ENCODE measurements around the gene HMGN3. TPM values are rescaled to one million over a fixed set of nuclear protein-coding genes. Genes with fewer than 3 reads are reported as not detected.
A peak's percentile ranks its signal among the peaks of the same experiment; 100 is the strongest.

HMGN3 gene
- total and polyA plus RNA-seq, 2 experiments from 2014 or later = 240 to 570 TPM

DNA sequence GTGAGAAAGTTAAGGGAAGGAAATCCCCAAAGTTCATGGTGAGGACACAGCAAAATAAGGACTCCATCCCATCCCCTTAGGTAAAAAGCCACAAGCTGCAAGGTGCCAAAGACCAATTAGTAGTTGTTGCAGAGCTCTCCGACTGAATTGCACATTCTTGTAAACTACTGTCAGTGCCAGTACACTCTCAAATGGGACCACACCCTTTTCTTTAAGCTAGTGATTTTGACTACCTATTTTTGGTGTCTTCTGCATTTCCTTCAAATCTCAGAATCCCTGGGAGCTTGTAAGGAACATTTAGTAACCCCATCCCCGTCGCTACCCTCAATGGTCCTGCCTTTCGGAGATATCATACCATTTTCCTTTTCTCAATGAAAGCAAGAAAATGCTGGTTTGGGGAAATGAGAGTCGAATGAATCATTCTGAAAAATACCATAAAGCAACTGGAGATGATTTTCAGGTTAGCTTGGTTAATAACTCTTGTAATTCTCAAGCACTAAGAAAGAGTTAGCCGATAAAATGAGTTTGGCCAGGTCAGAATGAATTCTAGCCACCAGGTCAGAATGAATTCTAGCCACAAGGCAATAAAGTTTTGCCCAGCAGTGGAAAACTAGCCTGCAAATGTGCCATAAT is 5.2 kb upstream of the HMGN3 start:
- H3K4me1 ChIP-seq (ENCODE audit: low read depth) = no peaks in the 10 kb centered on the region
- TF ChIP-seq, protein P1, sequence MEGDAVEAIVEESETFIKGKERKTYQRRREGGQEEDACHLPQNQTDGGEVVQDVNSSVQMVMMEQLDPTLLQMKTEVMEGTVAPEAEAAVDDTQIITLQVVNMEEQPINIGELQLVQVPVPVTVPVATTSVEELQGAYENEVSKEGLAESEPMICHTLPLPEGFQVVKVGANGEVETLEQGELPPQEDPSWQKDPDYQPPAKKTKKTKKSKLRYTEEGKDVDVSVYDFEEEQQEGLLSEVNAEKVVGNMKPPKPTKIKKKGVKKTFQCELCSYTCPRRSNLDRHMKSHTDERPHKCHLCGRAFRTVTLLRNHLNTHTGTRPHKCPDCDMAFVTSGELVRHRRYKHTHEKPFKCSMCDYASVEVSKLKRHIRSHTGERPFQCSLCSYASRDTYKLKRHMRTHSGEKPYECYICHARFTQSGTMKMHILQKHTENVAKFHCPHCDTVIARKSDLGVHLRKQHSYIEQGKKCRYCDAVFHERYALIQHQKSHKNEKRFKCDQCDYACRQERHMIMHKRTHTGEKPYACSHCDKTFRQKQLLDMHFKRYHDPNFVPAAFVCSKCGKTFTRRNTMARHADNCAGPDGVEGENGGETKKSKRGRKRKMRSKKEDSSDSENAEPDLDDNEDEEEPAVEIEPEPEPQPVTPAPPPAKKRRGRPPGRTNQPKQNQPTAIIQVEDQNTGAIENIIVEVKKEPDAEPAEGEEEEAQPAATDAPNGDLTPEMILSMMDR (IDR thresholded peaks at IDR 0.05; ENCODE audit: low read depth, low read length) = no peak
- H3K27me3 ChIP-seq = no peaks in the 10 kb centered on the region
- no peak for DNase-seq (ENCODE audit: low read depth in 1 of 2, low spot score in 1 of 2)
- H3K36me3 ChIP-seq = no peaks in the 10 kb centered on the region
- no peaks in the 10 kb centered on the region for H3K9me3 ChIP-seq (ENCODE audit: low read depth)
- no peak overlapping the region for H3K4me3 ChIP-seq
- no peak overlapping the region for H3K27ac ChIP-seq

DNA sequence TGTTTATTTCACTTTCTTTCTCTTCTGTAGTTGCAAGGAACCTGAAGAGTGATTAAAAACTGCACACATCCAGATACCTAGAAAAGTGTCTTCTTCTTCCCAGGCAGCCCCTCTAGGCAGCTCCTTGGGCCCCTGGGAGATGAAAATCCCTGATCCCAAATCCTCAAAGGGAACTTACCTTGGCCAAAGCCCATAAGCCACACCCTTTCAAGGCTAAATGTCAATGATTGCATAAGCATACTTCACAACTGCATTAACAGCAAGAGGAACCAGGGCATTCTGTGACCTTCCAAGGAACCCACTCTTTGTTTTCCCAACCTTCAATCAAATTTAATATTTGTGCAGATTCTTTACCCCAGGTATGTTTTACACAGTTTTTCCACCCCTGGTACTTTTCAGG is 4.4 kb upstream of the HMGN3 start:
- DNase-seq (ENCODE audit: low read depth in 1 of 2, low spot score in 1 of 2) = no peak
- Histone ChIP-seq H3K36me3 (no peaks in the 10 kb centered on the region), H3K4me3 (no peak overlapping the region), H3K27me3 (no peaks in the 10 kb centered on the region), H3K4me1 (ENCODE audit: low read depth) (no peaks in the 10 kb centered on the region), H3K9me3 (ENCODE audit: low read depth) (no peaks in the 10 kb centered on the region), H3K27ac (no peak overlapping the region)
- TF ChIP-seq, protein P1 (IDR thresholded peaks at IDR 0.05; ENCODE audit: low read depth, low read length) = no peak

DNA sequence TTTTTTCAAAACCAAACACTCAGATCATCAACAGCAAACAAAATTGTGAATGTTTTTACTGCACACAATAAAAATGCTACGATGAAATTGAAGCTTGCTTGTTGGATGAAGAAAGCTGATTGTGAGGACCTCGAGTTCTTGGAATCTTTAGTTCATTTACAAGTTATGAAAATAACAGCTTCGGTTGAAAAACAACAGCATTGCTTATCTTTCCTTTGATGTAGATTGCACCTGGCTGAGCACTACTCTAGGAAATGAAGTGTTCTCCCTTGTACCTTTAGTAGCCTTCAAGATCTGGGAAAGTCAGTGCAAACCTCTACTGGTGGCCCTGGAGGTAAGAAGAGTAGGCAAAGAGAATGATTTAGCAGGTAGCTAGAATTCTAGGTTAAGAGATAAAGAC is 2.2 kb upstream of the HMGN3 start:
- Histone ChIP-seq H3K4me1 (ENCODE audit: low read depth) (no peaks in the 10 kb centered on the region), H3K9me3 (ENCODE audit: low read depth) (no peaks in the 10 kb centered on the region), H3K27me3 (no peaks in the 10 kb centered on the region), H3K4me3 (no peak overlapping the region), H3K27ac (no peak overlapping the region), H3K36me3 (no peaks in the 10 kb centered on the region)
- DNase-seq (ENCODE audit: low read depth in 1 of 2, low spot score in 1 of 2) = no peak
- TF ChIP-seq, protein P1 (IDR thresholded peaks at IDR 0.05; ENCODE audit: low read depth, low read length) = no peak

DNA sequence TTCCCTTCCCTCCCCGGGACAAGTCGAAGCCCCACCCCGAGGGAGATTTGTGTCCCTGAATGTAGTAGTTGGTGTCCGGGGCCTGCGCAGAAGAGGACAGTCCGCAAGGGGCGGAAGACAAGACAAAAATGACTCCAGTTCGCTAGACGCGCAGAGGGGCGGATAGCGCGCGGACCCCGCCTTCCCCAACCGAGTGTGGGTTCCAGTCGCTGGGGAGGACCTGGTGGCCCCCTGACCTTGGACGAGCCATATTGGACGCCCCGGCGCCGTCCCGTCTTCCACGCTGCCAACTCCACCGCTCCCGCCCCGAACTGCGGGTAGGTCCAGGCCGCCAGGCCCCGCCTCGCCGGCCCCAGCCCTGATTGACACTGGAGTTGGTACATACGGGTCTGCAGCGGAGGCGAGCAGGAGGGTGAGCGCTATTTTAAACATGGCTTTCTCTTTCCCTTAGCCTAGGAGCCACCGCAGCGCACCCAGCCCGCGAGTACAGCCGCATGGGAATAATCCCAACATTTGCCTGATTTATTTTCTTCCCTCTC is 802 bp downstream of the HMGN3 start:
- Histone ChIP-seq H3K4me1 (ENCODE audit: low read depth) (no peaks in the 10 kb centered on the region), H3K27me3 (no peaks in the 10 kb centered on the region), H3K36me3 (no peaks in the 10 kb centered on the region), H3K4me3 (peak overlapping the region; percentile 68), H3K27ac (peak overlapping the region; percentile 76), H3K9me3 (ENCODE audit: low read depth) (no peaks in the 10 kb centered on the region)
- peak; percentile 94 for DNase-seq (ENCODE audit: low read depth in 1 of 2, low spot score in 1 of 2)
- TF ChIP-seq, protein P1 (IDR thresholded peaks at IDR 0.05; ENCODE audit: low read depth, low read length) = peak; percentile 24

DNA sequence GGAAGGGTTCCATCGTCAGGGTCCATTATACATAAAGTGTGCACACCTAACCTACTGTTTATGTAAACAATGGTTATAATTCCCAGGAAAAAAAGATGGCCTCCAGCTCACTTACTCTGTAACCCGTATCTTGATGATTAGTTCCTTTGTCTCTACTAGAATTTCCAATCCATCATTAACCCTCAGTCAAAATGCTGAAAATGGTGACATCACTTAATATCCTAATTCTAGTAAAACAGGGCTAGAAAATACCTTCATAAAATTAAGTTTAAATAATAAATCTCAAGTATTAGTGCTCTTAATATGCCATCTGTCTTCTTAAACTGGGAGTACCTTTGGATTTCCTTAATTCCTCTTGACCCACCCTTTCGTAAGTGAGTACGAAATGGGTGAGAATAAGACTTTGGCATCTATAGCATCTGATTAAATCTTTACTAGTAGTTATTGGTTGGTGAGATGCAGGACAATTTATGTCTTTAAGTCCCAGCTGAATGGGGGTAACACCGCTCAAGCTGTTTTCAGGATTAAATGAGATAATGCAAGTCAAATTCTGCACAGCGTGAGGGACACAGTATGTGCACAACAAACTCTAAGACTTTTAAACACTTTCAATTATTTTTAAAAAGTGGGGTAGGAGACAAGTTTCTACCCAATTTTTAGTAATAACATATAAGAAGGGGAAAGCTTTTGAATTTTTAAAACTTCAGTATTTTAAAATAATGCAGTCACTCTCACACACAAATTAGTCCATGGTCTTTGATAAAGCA is 1.6 kb downstream of the HMGN3 start:
- DNase-seq (ENCODE audit: low read depth in 1 of 2, low spot score in 1 of 2) = no peak
- Histone ChIP-seq H3K4me3 (peak overlapping the region; percentile 68), H3K4me1 (ENCODE audit: low read depth) (no peaks in the 10 kb centered on the region), H3K9me3 (ENCODE audit: low read depth) (no peaks in the 10 kb centered on the region), H3K27me3 (no peaks in the 10 kb centered on the region), H3K36me3 (no peaks in the 10 kb centered on the region), H3K27ac (peak overlapping the region; percentile 76)
- TF ChIP-seq, protein P1 (IDR thresholded peaks at IDR 0.05; ENCODE audit: low read depth, low read length) = no peak
